CD4-positive, alpha-beta T cell (primary cell): ENCODE data around the gene WDPCP. TPM values are rescaled to one million over a fixed set of nuclear protein-coding genes. Genes with fewer than 3 reads are reported as not detected.

Experiments used
- ATAC-seq: fragments of 200-7000 bp; cut with Tn5 transposase; one replicate; pipeline ENCODE4 v1.10.0; 2022; ENCODE audit warnings: mild to moderate bottlenecking; ENCODE audit not compliant: poor library complexity
- CTCF ChIA-PET: fragments of 350-600 bp; sonication (Branson Sonifier 250); formaldehyde crosslinking; loops from one replicate; lab custom pipeline; 2021; ENCODE audit warnings: antibody characterized with exemption, inconsistent platforms; lab: Charles Lee
- POLR2A ChIA-PET: fragments of 350-600 bp; sonication (Branson Sonifier 250); formaldehyde crosslinking; loops from one replicate; lab custom pipeline; 2021; ENCODE audit warnings: antibody characterized with exemption, inconsistent platforms; lab: Charles Lee
- DNase-seq, 14 experiments: peaks; one replicate each; pipeline ENCODE4 v3.0.0-alpha.2; 2013 to 2020; ENCODE audit warnings: mixed read lengths in 2 of 14
- H3K27ac ChIP-seq, 2 donors: one replicate each; pipeline versions ENCODE4 v1.5.1 to v1.7.0; 2013; ENCODE audit warnings: low read length in 2 of 2, low read depth in 1 of 2, mild to moderate bottlenecking in 1 of 2
- H3K27me3 ChIP-seq, 2 experiments: 1 replicate in 1 of 2; 2 replicates in 1 of 2; pipeline versions ENCODE4 v1.6.1 to v1.7.0; 2013; ENCODE audit warnings: low read length in 2 of 2, control low read depth in 1 of 2, mild to moderate bottlenecking in 1 of 2, moderate library complexity in 1 of 2; ENCODE audit not compliant: insufficient read depth in 2 of 2, control insufficient read depth in 1 of 2
- H3K36me3 ChIP-seq: one replicate; pipeline ENCODE4 v1.6.1; 2013; ENCODE audit warnings: low read length, control low read depth; ENCODE audit not compliant: insufficient read depth
- H3K4me1 ChIP-seq: one replicate; pipeline ENCODE4 v1.6.1; 2013; ENCODE audit warnings: low read length, control low read depth; ENCODE audit not compliant: insufficient read depth
- H3K4me3 ChIP-seq: one replicate; pipeline ENCODE4 v1.5.1; 2013; ENCODE audit warnings: mild to moderate bottlenecking, low read length, moderate library complexity
- H3K9me3 ChIP-seq, 2 experiments: 1 replicate in 1 of 2; 2 replicates in 1 of 2; pipeline versions ENCODE4 v1.6.1 to v1.7.0; 2013; ENCODE audit warnings: low read length in 2 of 2, mild to moderate bottlenecking in 2 of 2, control low read depth in 1 of 2, moderate library complexity in 1 of 2; ENCODE audit not compliant: control insufficient read depth in 1 of 2, insufficient read depth in 1 of 2
- H3K27ac Mint-ChIP-seq: one replicate; pipeline ENCODE4 v1.8.0; 2020; ENCODE audit warnings: mixed read lengths
- H3K27me3 Mint-ChIP-seq: one replicate; pipeline ENCODE4 v1.8.0; 2021; ENCODE audit warnings: mixed read lengths
- H3K36me3 Mint-ChIP-seq: one replicate; pipeline ENCODE4 v1.8.0; 2021; ENCODE audit warnings: low read depth, mixed read lengths
- H3K4me1 Mint-ChIP-seq: one replicate; pipeline ENCODE4 v1.8.0; 2021; ENCODE audit warnings: low read depth, mixed read lengths
- H3K4me3 Mint-ChIP-seq: one replicate; pipeline ENCODE4 v1.8.0; 2020; ENCODE audit warnings: mild to moderate bottlenecking, mixed read lengths
- H3K9me3 Mint-ChIP-seq: one replicate; pipeline ENCODE4 v1.8.0; 2020; ENCODE audit warnings: mixed read lengths
- CTCF ChIP-seq: fragments of 200-600 bp; IDR thresholded peaks from one replicate; pipeline ENCODE4 v1.8.0; 2022; ENCODE audit warnings: antibody characterized with exemption, mild to moderate bottlenecking
- intact Hi-C, 2 experiments: fragments of 100-400 bp; cut with DNase I in 1 of 2; cut with micrococcal nuclease in 1 of 2; formaldehyde crosslinking; loops; one replicate each; pipeline versions ENCODE4 v1.15.1 to v1.9.0; 2023 to 2025; cut with DNase I, micrococcal nuclease
- total RNA-seq, 174 experiments: library from RNA in 2 of 174; stranded (reverse) in 2 of 174; gene quantifications; one replicate each; pipeline ENCODE4 v1.2.3 and lab custom pipeline; 2021 to 2026

WDPCP gene
- total RNA-seq, 2 experiments from 2014 or later, result 8.7 to 9.9 TPM

GRCh38 chr2:63071664-63072063 is 516.6 kb downstream of the WDPCP start:
- no peak for ATAC-seq
- ChIA-PET CTCF (no interaction called here), POLR2A (no interaction called here)
- Histone ChIP-seq H3K36me3 (no peaks in the 10 kb centered on the region), H3K9me3 (peaks cover 0 to 8% of the 10 kb centered on the region in 2 experiments), H3K27ac (no peak overlapping the region), H3K4me1 (no peaks in the 10 kb centered on the region), H3K27me3 (peaks cover 0 to 17% of the 10 kb centered on the region in 2 experiments), H3K4me3 (no peak overlapping the region)
- H3K9me3 Mint-ChIP-seq, result no peaks in the 10 kb centered on the region
- no peak overlapping the region for H3K27ac Mint-ChIP-seq
- TF ChIP-seq CTCF, result no peak
- H3K4me1 Mint-ChIP-seq, result no peaks in the 10 kb centered on the region
- intact Hi-C loops, result no loop called here
- H3K27me3 Mint-ChIP-seq, result peaks cover 32% of the 10 kb centered on the region
- H3K36me3 Mint-ChIP-seq, result no peaks in the 10 kb centered on the region
- no peak overlapping the region for H3K4me3 Mint-ChIP-seq
- DNase-seq, result no peak

Other genes with a start within 250 kb of the WDPCP start
- 10 to 100 TPM; 96.3 to 97.6 TPM for gene MDH1, start 486 bp upstream of the WDPCP start, total RNA-seq